T-helper 1 cell (primary cell): ENCODE data around the gene SEMA5A.

Experiments
- DNase-seq, 5 donors: peaks; one replicate each; pipeline ENCODE4 v3.0.0-alpha.2; 2012 to 2020

The SEMA5A gene

DNA sequence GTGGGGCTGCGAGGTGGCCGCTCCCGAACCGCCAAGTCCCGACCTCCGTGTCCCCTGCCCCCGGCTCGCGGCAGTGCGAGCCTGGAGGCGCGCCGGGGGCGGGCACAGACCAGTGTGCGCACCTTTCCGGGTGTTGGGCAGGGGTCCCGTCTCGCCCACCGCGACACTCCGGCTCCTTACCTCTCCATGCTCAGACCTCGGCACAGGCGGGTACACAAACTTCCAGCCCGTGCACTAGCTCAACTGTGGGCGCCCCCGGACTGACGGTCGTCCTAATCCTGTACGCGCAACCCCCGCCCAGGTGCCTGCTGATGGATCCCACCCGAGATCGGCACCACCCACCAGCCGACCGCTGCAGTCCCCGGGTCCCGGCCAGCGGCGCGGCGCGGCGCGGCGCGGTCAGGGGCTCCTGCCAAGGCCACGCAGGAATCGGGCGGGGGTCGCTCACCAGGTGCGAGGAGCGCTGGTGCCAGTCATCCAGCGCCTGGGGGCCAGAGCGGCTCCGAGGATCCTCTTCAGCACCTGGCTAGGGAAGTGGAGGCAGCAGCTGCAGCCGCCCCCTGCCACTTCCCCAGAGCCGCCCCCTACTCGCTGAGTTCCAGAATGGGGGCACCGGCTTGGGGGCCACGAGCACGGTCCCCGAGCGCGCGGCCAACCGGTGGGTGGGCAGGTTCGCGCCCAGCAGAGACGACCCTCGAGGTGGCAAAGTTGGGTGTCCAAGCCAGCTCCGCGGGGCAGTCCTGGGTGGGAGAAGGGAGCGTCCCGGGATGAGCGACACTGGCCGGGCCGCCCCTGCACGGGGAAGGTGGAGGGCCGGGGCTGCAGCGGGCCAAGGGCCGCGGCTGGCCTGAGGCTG is 511 bp downstream of the SEMA5A start:
- no peak for DNase-seq

DNA sequence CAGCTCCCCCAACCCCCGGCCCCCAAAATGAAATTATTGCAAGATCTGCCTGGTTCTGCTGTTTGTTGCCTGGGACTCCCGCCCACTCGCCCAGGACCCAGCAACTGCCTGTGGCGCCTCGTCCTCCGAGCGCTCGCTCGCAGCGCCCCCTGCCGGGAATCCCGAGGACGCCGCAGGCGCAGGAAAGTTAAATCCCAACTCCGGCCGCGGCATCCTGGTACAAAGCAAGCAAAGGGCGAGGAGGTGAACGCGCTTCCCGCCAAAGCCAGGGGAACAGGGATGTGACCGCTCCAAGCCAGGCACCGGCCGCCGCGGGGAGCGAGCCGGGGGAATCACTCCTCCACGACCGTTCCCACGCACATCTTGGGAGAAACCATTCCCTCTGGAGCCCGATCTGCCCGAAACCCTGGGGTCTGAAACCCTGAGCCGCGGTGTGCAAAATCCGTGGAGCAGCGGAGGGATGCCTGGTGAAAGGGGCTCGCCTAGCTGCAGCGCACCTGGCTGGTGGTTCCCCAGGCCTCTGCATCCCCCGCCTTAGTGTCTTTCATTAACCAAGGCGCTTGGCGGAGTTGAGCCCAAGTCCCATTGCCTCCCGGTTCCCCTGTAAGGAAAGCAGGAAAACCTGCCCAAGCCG is 1.3 kb downstream of the SEMA5A start:
- peak in 1 of 5 donors; percentile 6 for DNase-seq

DNA sequence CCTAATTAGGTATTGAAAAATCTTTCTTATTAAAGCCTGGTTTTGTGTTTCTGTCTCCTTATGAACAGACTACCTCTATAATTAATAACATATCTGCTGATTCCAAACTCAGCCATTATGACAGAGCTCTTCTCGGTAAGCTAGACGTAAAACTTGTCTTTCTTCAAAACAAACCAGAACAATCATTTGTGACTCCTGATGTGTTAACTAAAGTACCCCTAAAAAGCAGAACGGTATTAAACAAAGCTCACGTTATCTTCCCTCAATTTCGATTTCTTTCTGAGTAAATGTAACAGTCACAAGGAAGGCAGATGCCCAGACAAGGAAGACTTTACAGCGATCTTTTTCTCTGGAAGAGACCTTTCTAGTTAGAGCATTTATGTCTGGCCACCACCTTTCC is 1.8 kb downstream of the SEMA5A start:
- no peak for DNase-seq

DNA sequence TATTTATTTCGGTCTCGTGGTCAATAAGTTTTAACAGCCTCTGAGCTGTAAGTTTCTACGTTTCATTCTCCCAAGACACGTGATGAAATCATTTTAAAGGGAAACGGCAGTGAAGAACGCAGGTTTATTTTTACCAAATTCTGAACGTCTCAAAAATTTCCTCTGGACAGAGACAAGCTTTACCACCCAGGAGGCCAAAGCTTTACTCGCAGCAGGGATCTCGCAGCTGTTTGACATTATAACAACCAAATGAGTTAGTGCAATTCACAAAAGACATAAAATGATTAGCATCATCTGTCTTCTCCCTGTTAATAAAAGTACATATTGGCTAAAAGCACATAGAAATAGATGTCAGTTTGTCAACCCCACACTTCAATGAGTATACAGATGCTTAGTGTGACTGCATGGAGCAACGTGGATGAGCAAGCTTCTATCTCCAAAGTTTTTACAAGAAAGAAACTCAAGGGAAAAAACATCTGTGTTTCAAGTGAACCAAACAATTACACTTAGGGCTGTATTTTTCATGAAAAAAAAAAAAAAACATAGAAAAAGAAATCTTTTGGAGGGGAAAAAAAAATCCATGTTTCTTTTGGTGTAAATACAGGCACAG is 2.5 kb downstream of the SEMA5A start:
- no peak for DNase-seq

DNA sequence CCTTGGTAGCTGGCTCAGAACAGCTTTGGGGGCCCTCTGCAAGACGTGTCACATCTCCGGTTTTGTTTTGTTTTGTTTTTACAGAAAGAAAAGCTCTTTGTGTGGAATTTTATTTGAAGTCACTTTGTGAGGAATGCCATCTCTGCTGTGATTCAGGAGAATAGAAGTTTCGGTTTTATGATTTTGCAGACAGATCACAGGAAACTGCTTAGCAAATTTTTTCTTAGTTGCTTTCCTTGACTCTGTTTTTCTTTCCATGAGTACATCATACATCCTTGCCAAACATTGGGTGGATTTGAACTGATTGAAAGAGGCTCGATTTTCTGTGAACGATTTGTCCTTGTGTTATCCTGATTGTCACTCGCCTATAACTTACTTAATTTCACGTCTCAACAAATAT is 5.1 kb downstream of the SEMA5A start:
- no peak for DNase-seq

DNA sequence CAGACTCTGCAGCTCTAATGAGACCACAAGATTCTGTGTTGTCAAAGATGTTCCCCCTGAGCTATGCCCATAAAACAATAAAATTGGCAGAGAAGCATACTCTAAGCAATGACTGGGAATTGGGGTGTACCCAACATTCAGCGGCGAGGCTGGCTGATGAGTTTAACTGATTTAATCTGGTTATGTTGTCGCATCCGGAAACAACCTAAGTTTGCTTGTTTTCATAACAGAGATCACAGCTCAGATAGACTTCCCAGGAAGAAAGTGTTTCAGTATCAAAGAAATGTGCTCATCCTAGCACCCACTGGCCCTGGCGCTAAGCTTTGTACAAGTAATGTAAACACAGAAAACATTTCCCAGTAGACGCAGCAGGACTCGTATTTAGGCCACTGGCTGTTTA is 7.4 kb downstream of the SEMA5A start:
- DNase-seq = no peak

DNA sequence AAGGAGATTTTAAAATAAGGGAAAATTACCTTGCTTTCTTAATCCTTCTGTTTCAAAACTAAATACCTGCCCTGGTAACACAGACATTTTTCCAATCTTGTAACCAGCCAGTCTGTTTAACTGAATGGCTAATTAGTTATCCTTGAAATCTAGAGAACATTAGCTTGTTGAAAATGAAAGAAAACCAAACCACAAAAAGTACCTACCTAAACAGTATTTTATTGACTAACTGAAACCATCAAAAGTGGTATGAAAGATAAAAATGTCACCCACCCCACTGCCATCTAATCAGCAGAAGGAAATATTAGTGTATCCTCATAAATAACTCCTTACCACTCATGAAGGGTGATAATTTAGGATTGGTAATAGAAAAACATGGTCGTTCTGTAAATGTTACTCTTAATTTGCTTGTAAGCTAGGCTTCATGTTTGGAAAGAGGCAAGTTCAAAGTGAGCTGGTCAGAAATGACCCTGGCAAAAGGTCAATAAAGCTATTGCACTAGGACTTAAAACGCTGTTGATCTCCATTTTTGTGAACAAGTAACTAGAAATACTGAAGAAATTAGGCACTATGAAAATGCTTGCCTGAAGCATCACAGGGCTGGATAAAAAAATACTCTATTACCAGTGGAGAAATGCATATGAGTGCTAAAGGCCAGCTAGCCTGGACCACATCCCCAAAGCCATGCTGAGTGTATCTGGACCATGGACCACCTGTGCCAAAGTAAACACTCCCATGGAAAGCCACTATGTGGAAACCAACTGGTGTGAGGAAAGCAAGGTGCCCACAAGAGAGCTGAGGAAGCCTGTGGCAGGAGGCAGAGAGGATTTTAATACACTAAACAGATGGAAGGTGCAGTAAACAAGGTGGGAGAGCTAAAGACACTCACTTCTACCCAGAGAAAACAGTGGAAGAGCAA is 8.4 kb downstream of the SEMA5A start:
- no peak for DNase-seq

DNA sequence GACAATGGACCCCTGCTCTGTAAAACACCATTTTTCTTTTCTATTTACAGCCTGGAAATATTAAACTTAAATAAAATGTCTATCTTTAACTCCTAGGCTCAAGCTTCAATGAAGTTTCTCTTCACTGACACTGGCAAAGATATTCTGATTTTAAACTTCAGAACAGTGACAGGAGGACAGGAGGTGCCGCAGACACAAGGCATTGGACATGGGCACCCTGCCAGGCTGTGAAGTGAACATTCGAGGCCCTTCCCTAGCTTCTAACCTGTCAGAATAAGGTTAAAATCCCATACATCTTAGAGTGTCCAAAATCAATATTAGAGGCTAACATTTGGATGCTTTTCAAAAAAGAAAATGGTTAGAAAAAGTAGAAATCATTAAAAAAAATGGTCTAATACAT is 9.2 kb downstream of the SEMA5A start:
- no peak for DNase-seq

DNA sequence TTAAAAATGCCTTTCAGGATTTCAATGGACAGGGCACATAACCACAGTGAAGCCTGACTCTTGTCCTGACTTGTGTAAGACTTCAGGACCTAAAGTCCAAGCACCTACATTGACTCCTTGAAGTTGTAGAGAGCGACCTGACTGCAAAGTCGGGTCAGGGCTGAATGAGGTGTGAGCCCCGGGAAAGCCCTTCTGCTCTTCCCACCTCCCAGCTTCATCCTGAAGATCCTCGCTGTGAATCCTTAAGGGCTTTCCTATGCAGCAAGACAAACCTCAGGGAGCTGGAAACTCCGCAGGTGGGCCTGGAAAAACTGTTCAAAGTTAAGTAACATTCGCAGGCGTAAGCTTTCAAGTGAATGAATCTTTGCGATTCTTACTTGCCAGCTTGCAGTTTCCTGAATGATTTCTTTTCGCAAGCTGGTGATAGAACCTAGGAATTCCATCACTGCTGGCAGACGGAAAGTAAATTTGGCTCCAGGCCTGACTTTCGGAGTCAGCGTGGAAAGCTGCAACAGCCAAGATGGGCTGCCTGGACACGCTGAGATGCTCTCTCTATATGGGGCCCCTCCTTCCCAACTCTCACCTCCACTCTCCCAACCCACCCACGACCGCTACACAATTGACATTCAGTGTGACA is 10.9 kb downstream of the SEMA5A start:
- DNase-seq = no peak

DNA sequence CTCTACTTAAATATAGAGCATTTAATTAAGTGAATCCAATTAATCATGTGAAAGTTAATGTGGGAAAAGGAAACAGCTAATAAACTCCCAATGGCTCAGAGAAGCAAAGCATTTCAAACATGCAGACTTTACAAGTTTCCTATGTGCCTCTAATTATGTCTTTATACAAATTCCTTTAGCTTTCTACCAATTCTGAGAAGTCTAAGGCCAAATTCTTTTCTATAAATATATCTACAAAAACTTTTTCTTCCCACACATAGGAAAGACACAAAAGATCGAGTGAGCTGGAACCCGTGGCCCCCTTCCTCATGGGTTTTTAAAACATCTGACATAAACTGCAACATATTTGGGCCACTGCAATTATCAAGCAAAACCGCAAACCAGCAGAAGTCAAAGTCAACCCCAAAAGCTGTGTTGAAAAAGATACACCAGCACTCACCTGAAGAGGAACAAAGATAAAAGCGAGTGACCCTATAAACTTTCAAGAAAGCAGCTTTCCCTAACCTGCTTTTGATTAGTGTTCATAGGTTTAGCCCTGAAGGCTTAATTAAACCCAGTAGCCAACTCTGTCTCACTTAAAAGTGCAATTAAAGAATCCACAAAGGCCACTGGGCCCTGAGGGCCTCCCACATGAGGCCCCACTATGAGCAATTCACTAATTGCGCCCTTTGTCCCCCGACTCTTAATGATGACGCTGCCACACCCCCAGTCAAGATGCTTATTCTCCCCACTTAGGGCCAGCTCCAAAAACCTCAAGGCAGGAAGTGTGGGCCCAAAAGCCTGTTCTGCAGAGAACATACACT is 12.1 kb downstream of the SEMA5A start:
- no peak for DNase-seq

DNA sequence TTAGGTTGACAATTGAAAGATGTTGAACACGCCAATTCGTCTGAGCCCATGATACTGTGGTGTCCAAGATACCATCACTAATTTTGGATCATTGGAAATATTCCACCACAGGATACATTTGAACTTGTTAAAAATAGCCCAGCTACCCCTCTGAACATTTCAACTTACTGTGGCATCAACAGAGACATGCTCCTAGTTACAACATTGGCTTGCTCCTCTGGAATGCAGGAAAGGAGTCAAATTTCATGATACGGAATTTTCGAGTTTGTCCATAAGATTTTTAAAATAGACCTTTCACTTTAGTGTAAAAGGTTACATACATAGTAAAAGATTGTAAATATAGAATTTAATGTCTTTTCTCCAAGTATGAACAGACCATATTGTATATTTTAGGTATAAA is 12.8 kb downstream of the SEMA5A start:
- no peak for DNase-seq

DNA sequence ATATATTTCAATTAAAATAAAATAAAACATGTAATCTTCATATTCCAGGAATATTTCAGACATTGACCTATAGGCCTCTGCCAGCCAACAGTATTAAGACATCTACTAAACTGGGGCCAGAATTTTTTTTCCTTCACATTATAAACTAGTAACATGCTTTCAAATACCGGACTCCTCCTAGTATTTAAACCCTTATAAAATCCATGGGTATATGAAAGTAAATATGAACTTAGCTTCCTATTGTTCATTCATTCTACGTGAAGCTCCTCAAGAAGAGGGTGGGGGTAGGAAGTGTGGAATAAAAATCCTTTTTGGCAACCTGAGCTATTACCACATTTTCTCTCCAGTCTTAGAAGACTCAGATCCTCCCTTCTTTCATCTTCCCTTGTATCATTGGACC is 16.4 kb downstream of the SEMA5A start:
- no peak for DNase-seq

DNA sequence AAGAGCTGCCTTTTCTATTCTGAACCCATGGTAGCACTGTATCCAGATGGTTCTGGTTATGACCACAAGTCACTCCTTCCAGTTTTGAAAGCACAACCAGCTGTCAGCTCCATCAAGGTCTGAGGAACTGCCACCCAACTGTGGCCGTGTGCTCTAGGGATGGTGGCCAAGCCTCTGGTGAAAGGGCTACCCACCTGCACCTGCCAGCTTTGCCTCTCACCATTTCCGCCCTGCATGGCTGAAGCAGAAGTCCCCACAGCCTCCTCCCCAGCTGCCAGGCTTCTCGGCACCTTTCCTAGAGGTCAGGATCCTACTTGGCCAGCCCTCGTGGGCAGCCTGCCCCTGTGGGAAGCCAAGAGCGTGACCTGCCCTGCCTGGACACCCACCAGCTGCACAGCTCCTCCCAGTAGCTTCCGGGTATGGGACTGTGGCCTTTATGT is 16.8 kb downstream of the SEMA5A start:
- DNase-seq = no peak

DNA sequence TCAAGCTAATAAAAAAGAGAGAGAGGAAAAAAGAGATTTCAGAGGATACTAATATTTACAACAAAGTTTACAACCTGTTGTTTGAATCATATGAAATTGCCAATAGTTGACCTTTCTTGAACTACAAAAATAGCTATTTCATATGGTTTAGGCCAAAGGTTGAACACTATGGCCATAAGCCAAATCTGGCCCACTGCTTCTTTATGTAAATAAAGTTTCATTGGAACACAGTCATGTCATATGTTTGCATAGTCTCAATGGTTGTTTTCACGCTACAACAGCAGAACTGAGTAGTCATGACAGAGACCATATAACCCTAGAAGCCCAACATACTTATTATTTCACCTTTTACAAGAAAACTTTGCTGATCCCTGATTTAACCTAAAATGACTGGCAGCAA is 20.9 kb downstream of the SEMA5A start:
- no peak for DNase-seq

DNA sequence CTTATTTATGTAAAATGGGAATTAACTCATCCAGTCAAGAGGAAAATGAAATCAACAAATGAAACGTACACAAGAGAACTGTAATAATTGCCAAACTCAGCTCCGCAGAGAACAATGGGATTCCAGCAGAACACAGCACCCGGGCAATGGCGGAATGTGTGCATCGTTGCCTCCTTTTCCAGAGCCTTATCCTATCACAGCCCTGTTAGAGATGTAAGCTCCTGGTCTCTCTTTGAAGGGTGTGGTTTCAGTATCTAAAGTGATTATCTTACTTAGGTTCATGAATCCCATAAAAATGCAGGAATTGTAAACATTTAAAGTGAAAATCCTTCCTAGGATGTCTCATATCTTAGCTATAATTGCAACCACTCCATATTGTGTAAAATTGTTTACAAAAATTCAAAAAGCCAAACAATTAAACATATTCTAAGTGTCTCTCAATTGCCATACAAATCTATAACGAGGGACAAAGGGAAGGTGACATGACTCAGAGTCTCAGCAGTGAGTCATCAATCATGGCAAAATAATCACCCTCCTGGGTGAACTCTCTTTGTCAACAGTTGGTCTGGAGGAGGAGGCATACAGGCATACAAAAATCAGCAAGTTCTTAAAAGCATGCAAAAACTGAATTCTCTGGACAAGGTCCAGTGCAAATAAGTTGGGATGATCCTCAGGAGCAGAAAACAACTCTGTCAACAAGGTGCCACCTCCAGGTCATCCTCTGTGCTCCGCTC is 22.6 kb downstream of the SEMA5A start:
- no peak for DNase-seq

DNA sequence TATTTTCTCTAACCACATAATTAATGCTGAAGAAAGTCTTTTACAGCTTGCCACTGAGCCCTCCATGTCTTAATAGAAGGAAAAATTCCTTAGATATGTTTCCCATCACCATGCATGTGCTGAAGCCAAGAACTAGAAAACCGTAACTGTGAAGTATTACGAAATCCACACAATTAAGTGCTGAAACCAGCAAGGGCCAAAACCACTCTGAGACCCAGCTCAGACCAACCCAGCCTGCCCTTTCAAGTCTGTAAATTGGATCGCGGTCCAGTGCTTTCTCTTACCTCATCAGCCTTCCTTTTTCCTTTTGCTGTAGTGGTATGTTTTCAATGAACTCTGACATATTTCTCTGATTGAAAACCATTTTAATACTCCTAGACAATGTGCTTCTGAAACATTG is 26.3 kb downstream of the SEMA5A start:
- no peak for DNase-seq

DNA sequence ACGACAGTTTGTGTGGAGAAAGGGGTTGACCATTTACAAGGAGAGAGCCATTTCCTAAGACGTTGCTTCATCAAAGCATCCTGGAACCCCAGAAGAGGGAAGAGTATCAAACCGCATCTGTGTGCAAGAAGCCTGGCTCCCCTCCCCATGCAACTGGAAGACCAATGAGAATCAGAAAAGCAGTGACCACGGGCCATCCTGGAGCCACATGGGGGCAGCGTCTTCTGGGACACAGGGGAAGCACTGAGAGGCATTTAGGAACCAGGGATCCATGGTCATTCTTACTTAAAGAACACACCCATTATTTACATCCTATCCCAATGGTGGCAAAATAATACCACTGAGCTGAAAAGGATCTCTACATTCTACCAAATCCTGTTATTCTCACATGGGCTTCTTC is 29.3 kb downstream of the SEMA5A start:
- no peak for DNase-seq

DNA sequence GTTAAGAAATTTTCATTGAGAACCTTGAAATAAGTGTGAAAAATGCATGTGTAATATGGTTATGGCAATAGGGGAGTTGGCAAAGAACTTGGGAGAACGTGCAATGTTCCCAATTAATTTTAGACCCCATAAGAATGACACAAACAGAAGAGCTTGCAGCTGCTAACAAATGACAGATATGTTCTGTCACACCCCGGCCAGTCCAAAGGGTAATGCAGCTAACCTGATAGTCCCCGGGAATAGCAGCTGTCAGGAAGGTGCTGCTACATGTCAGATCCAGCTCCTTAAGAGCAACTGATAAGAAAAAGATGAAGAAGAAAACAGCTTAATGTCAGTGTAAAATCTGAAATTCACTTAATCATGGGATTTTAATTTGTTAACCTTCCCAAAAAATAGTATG is 30.4 kb downstream of the SEMA5A start:
- DNase-seq = no peak

DNA sequence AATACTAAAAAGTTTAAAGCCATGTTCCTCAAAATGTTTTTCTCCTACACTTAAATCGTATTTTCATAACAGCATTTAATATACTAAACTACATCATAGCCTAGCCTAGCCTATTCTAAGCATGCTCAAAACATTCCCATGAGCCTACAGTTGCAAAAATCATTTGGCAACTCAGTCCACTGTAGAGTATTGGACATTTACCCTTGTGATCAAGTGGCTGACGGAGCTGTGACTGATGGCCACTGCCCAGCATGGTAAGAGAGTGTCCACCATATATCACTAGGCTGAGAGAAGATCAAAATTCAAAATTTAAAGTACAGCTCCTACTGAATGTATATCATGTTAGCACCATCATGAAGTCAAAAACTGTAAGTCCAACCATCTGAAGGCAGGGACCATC is 30.9 kb downstream of the SEMA5A start:
- no peak for DNase-seq

DNA sequence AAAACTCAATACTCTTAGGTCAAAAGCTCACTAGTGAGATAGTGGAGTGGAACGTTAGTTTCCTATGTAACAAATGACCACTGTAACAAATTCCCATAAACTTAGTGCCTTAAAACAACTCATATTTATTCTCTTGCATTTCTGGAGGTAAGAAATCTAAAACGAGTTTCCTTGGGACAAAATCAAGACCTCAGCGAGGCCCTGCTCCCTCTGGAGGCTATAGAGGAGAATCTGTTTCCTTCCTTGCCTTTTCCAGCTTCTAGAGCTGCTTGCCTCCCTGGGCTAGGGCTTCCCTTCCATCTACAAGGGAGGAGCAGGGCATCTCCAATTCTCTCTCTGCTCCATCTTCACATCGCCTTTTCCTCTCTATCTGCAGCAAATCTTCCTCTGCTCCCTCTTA is 32.0 kb downstream of the SEMA5A start:
- DNase-seq = no peak

DNA sequence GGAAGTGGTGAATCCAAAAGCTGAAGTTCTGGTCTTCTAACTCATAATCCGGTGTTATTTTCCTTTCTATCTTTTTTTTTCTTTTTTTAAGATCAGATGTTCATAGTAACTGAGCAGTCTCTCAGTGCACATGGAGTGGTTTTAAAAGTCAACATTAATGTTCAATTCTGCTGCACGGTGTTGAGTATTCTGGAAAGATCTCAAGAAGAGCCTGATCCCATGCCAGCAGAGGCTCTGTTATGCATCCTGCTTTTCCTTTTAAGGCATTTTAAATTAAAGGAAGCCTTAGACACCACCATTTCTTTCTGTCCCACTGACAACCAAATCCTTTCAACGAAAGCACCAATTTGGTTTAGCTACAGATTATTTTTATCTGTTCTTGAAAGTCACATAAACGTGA is 33.4 kb downstream of the SEMA5A start:
- DNase-seq = no peak
